Breast epithelium (tissue), 4 donors: ENCODE results near the gene NPS. TPM values are rescaled to one million over a fixed set of nuclear protein-coding genes. Genes with fewer than 3 reads are reported as not detected.

Source experiments
- DNase-seq, 2 donors: peaks; one replicate each; pipeline ENCODE4 v3.0.0-alpha.2; 2019; ENCODE audit warnings: low spot score in 2 of 2
- H3K27ac ChIP-seq, 2 donors: fragments of 200-600 bp; sonication (generic) in 1 of 2; one replicate each; pipeline ENCODE4 v1.5.1; 2016 to 2019; ENCODE audit warnings: mild to moderate bottlenecking in 1 of 2
- H3K27me3 ChIP-seq, 2 donors: fragments of 200-600 bp; sonication (generic) in 1 of 2; one replicate each; pipeline versions ENCODE4 v1.5.1 to v1.6.0; 2017 to 2019; ENCODE audit warnings: control low read depth in 1 of 2, mild to moderate bottlenecking in 1 of 2
- H3K36me3 ChIP-seq: fragments of 200-600 bp; one replicate; pipeline ENCODE4 v1.5.1; 2019
- H3K4me1 ChIP-seq, 2 donors: fragments of 200-600 bp; sonication (generic); one replicate each; pipeline ENCODE4 v1.5.1; 2016 to 2019; ENCODE audit warnings: control low read depth in 1 of 2
- H3K4me3 ChIP-seq, 3 donors: fragments of 200-600 bp; sonication (generic); 1 replicate in 2 of 3; 2 replicates in 1 of 3; pipeline ENCODE4 v1.5.1; 2016 to 2019; ENCODE audit warnings: mild to moderate bottlenecking in 3 of 3, moderate library complexity in 2 of 3
- H3K9me3 ChIP-seq, 2 donors: fragments of 200-600 bp; sonication (generic) in 1 of 2; one replicate each; pipeline ENCODE4 v1.5.1; 2016 to 2019; ENCODE audit warnings: control low read depth in 1 of 2
- CTCF ChIP-seq, 3 donors: fragments of 450-650 bp; IDR thresholded peaks; one replicate each; pipeline ENCODE4 v1.5.1; 2016 to 2017; ENCODE audit warnings: antibody characterized with exemption in 3 of 3, mild to moderate bottlenecking in 3 of 3, moderate library complexity in 3 of 3
- POLR2A ChIP-seq: fragments of 450-650 bp; IDR thresholded peaks from one replicate; pipeline ENCODE4 v1.6.1; 2016; ENCODE audit warnings: antibody characterized with exemption, mild to moderate bottlenecking, moderate library complexity
- intact Hi-C: fragments of 100-400 bp; cut with DNase I; formaldehyde crosslinking; loops from one replicate; pipeline ENCODE4 v1.15.1; 2023; ENCODE audit warnings: low total_unique reads
- total RNA-seq, 3 donors: library from RNA; depleted of rRNA; stranded (reverse); fragments of >200 nt; gene quantifications; one replicate each; pipeline ENCODE4 v1.1.0, GENCODE V29; 2016

The NPS gene
- total RNA-seq, 3 donors from 2014 or later, result not detected

- intact Hi-C loops, result no loop called here
Observed at GRCh38 chr10:127600479-127600878, 51.4 kb downstream of the NPS start.

More at GRCh38 chr10:127600479-127600878, 51.4 kb downstream of the NPS start:
- Histone ChIP-seq H3K4me1 (no peaks in the 10 kb centered on the region), H3K27me3 (peaks cover 0 to 6% of the 10 kb centered on the region in 2 donors), H3K4me3 (no peak overlapping the region), H3K9me3 (no peaks in the 10 kb centered on the region), H3K27ac (no peak overlapping the region), H3K36me3 (no peaks in the 10 kb centered on the region)
- no peak for TF ChIP-seq POLR2A
- TF ChIP-seq CTCF (IDR thresholded peaks at IDR 0.05), result no peak
- no peak for DNase-seq

Other genes with a start within 250 kb of the NPS start
- gene FOXI2, start 187.9 kb downstream of the NPS start, total RNA-seq, result under 1 TPM in 1 of 3 donors, not detected in 2; 0.16 TPM